Esophagus muscularis mucosa (tissue), 4 donors: ENCODE results near the gene ACAN. TPM values are rescaled to one million over a fixed set of nuclear protein-coding genes. Genes with fewer than 3 reads are reported as not detected.

Experiments
- DNase-seq: peaks from one replicate; pipeline ENCODE4 v3.0.0-alpha.2; 2017; ENCODE audit errors: extremely low spot score
- H3K27ac ChIP-seq, 4 donors: fragments of 200-600 bp; sonication (generic); replicated peaks in 1 of 4; 1 replicate in 3 of 4; 2 replicates in 1 of 4; pipeline ENCODE4 v1.5.1; 2016 to 2019; ENCODE audit warnings: mild to moderate bottlenecking in 1 of 4
- H3K27me3 ChIP-seq, 4 donors: fragments of 200-600 bp; sonication (generic); one replicate each; pipeline versions ENCODE4 v1.5.1 to v1.6.0; 2016 to 2019
- H3K36me3 ChIP-seq, 4 donors: fragments of 200-600 bp; sonication (generic); one replicate each; pipeline ENCODE4 v1.5.1; 2016 to 2019
- H3K4me1 ChIP-seq, 4 donors: fragments of 200-600 bp; sonication (generic); one replicate each; pipeline ENCODE4 v1.5.1; 2016 to 2019
- H3K4me3 ChIP-seq, 4 donors: fragments of 200-600 bp; sonication (generic); 1 replicate in 2 of 4; 2 replicates in 2 of 4; pipeline ENCODE4 v1.5.1; 2016 to 2019; ENCODE audit warnings: mild to moderate bottlenecking in 4 of 4, moderate library complexity in 1 of 4
- H3K9me3 ChIP-seq, 4 donors: fragments of 200-600 bp; sonication (generic); 1 replicate in 3 of 4; 2 replicates in 1 of 4; pipeline ENCODE4 v1.5.1; 2016 to 2019
- EP300 ChIP-seq: sonication (generic); formaldehyde crosslinking; IDR thresholded peaks from one replicate; pipeline ENCODE4 v1.6.1; 2017; ENCODE audit warnings: antibody characterized with exemption
- POLR2A ChIP-seq: fragments of 450-650 bp; IDR thresholded peaks from one replicate; pipeline ENCODE4 v1.6.1; 2017; ENCODE audit warnings: antibody characterized with exemption, moderate library complexity, mild to moderate bottlenecking, low read depth
- POLR2AphosphoS5 ChIP-seq, 2 donors: sonication (generic); formaldehyde crosslinking; IDR thresholded peaks; one replicate each; pipeline ENCODE4 v1.6.1; 2017; ENCODE audit warnings: antibody characterized with exemption in 2 of 2
- WGBS: methylation state at CpG from one replicate; pipeline ENCODE4 v1.1.5; 2018; 5-methylcytosine and 5-hydroxymethylcytosine counted together
- intact Hi-C: fragments of 100-400 bp; cut with DNase I; formaldehyde crosslinking; loops from one replicate; pipeline ENCODE4 v1.15.1; 2023
- total RNA-seq, 4 donors: library from RNA; depleted of rRNA; stranded (reverse); fragments of >200 nt; gene quantifications; one replicate each; pipeline versions ENCODE4 v1.1.0 to v1.2.1, GENCODE V29; 2016
- TF ChIP-seq, protein P1 (sequence below), 3 experiments: fragments of 200-600 bp in 2 of 3; fragments of 450-650 bp in 1 of 3; sonication (generic) in 2 of 3; IDR thresholded peaks; one replicate each; pipeline ENCODE4 v1.5.1; 2017 to 2019; ENCODE audit warnings: antibody characterized with exemption in 3 of 3, mild to moderate bottlenecking in 2 of 3, moderate library complexity in 1 of 3

ACAN gene
- total RNA-seq, 4 donors from 2014 or later, result under 0.01 to 0.11 (median 0.06) TPM; not detected in 1

DNA sequence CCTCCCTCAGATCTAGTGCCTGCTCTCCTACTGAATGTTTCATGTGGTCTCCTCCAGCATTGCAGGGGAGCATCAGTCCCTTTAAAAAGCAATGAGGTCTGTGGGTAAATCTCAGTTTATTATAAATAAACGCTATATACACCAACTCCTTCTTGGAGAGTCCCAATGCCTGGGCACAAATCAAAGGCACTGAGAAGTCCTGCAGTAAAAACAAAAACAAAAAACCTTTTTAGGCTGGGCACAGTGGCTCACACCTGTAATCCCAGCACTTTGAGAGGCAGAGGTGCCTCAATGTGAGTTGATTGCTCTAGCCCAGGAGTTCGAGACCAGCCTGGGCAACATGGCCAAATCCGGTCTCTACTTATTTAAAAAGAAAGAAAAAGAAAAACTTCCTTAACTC lies 45.0 kb downstream of the ACAN start:
- Histone ChIP-seq H3K9me3 (no peaks in the 10 kb centered on the region), H3K27me3 (peaks cover 0 to 35% (median 0%) of the 10 kb centered on the region in 4 donors), H3K4me3 (no peak overlapping the region), H3K27ac (no peak overlapping the region), H3K4me1 (no peaks in the 10 kb centered on the region), H3K36me3 (no peaks in the 10 kb centered on the region)
- DNase-seq, result no peak
- 94% methylated on average over 3 of the region's 3 CpGs for WGBS
- intact Hi-C loops, result no loop called here
- TF ChIP-seq POLR2A, result no peak
- TF ChIP-seq POLR2AphosphoS5 (IDR thresholded peaks at IDR 0.05), result no peak
- TF ChIP-seq, protein P1, sequence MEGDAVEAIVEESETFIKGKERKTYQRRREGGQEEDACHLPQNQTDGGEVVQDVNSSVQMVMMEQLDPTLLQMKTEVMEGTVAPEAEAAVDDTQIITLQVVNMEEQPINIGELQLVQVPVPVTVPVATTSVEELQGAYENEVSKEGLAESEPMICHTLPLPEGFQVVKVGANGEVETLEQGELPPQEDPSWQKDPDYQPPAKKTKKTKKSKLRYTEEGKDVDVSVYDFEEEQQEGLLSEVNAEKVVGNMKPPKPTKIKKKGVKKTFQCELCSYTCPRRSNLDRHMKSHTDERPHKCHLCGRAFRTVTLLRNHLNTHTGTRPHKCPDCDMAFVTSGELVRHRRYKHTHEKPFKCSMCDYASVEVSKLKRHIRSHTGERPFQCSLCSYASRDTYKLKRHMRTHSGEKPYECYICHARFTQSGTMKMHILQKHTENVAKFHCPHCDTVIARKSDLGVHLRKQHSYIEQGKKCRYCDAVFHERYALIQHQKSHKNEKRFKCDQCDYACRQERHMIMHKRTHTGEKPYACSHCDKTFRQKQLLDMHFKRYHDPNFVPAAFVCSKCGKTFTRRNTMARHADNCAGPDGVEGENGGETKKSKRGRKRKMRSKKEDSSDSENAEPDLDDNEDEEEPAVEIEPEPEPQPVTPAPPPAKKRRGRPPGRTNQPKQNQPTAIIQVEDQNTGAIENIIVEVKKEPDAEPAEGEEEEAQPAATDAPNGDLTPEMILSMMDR (IDR thresholded peaks at IDR 0.05), result no peak
- no peak for TF ChIP-seq EP300

DNA sequence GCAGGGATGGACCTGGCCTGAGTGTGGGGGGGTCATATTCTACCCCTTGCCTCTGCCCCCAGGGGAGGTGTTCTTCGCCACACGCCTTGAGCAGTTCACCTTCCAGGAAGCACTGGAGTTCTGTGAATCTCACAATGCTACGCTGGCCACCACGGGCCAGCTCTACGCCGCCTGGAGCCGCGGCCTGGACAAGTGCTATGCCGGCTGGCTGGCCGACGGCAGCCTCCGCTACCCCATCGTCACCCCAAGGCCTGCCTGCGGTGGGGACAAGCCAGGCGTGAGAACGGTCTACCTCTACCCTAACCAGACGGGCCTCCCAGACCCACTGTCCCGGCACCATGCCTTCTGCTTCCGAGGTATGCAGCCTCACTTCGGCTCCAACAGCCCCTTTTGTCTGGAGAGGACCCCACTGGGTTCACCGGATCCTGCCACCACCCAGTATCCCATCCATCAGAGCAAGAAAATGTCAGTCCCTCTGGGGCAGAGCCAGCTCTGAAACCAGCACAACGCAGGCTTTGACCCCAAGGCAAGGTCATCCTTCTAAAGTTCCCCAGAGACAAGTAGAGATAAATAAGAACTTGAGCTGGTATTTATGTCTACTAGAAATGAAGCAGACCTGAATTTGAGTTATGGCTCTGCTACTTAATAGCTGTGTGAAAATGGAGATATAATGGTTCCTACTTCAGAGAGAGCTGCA lies 46.3 kb downstream of the ACAN start:
- intact Hi-C loops, result no loop called here
- no peak for TF ChIP-seq POLR2A
- no peak for TF ChIP-seq POLR2AphosphoS5 (IDR thresholded peaks at IDR 0.05)
- TF ChIP-seq, protein P1 (IDR thresholded peaks at IDR 0.05), result no peak
- TF ChIP-seq EP300, result no peak
- Histone ChIP-seq H3K4me1 (no peaks in the 10 kb centered on the region), H3K4me3 (no peak overlapping the region), H3K36me3 (no peaks in the 10 kb centered on the region), H3K27me3 (peaks cover 0 to 42% (median 0%) of the 10 kb centered on the region in 4 donors), H3K27ac (no peak overlapping the region), H3K9me3 (no peaks in the 10 kb centered on the region)
- 77% methylated on average over 12 of the region's 22 CpGs for WGBS
- DNase-seq, result no peak

DNA sequence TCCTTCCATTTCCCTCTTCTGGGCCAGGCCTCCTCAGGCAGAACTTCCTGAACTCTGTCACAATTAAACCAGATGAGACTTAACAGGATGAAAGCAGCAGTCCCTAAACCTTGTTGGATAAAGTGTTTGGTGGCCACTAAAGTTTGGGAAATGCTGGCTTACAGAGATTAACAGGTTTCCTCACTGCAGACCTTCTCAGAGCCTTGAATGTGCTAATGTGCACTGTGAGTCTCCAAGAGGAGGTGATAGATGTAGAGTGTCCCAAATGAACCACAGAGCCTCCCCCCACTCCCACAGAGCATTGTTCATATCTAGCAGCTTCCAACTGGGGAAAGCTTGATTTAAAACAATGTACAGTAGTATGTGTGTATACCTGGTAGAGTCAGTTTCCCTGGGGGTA lies 49.2 kb downstream of the ACAN start:
- no peak for DNase-seq
- H3K4me3 ChIP-seq, result no peak overlapping the region
- H3K4me1 ChIP-seq, result no peaks in the 10 kb centered on the region
- TF ChIP-seq, protein P1 (IDR thresholded peaks at IDR 0.05), result no peak
- TF ChIP-seq POLR2A (no peak), EP300 (no peak), POLR2AphosphoS5 (IDR thresholded peaks at IDR 0.05) (no peak)
- H3K27ac ChIP-seq, result no peak overlapping the region
- H3K9me3 ChIP-seq, result peaks cover 0 to 5% (median 0%) of the 10 kb centered on the region in 4 donors
- no peaks in the 10 kb centered on the region for H3K36me3 ChIP-seq
- peaks cover 0 to 49% (median 0%) of the 10 kb centered on the region in 4 donors for H3K27me3 ChIP-seq
- intact Hi-C loops, result no loop called here

DNA sequence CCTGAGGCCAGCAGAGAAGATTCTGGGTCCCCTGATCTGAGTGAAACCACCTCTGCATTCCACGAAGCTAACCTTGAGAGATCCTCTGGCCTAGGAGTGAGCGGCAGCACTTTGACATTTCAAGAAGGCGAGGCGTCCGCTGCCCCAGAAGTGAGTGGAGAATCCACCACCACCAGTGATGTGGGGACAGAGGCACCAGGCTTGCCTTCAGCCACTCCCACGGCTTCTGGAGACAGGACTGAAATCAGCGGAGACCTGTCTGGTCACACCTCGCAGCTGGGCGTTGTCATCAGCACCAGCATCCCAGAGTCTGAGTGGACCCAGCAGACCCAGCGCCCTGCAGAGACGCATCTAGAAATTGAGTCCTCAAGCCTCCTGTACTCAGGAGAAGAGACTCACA lies 55.7 kb downstream of the ACAN start:
- H3K27ac ChIP-seq, result no peak overlapping the region
- intact Hi-C loops, result no loop called here
- DNase-seq, result no peak
- H3K4me3 ChIP-seq, result no peak overlapping the region
- no peak for TF ChIP-seq POLR2A
- no peak for TF ChIP-seq EP300
- peaks cover 0 to 38% (median 0%) of the 10 kb centered on the region in 4 donors for H3K27me3 ChIP-seq
- H3K9me3 ChIP-seq, result peaks cover 0 to 5% (median 0%) of the 10 kb centered on the region in 4 donors
- no peaks in the 10 kb centered on the region for H3K36me3 ChIP-seq
- no peaks in the 10 kb centered on the region for H3K4me1 ChIP-seq
- WGBS, result 82% methylated on average over 3 of the region's 11 CpGs

DNA sequence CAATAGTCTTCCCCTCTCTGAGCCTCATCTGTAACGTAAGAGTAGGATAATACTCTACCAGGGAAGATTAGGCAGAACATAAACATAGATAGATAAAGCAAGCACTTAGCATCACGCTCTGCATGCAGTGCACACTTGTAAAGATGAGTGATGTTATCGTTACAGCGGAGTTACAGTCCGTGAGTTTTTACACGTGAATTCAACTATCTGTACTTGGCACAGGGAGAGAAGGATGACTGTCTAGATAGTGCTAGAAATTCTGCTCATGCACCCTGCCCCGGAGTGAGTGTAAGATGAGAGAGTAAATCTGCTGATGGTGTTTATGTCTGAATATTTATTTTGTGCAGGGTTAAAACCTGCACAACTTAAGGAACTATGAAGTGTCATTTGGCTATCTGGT lies 56.3 kb downstream of the ACAN start:
- TF ChIP-seq POLR2AphosphoS5 (IDR thresholded peaks at IDR 0.05), result no peak
- no peak for TF ChIP-seq EP300
- TF ChIP-seq POLR2A, result no peak
- TF ChIP-seq, protein P1 (IDR thresholded peaks at IDR 0.05), result no peak
- intact Hi-C loops, result no loop called here
- no peaks in the 10 kb centered on the region for H3K4me1 ChIP-seq
- H3K9me3 ChIP-seq, result peaks cover 0 to 5% (median 0%) of the 10 kb centered on the region in 4 donors
- H3K4me3 ChIP-seq, result no peak overlapping the region
- H3K27ac ChIP-seq, result no peak overlapping the region
- no peaks in the 10 kb centered on the region for H3K36me3 ChIP-seq
- 35% methylated on average over 7 of the region's 7 CpGs for WGBS
- DNase-seq, result no peak
- H3K27me3 ChIP-seq, result peaks cover 0 to 32% (median 0%) of the 10 kb centered on the region in 4 donors
